Heart left ventricle (tissue), 16 donors: ENCODE results near the gene SPRY2. TPM values are rescaled to one million over a fixed set of nuclear protein-coding genes. Genes with fewer than 3 reads are reported as not detected.

Source experiments
- ATAC-seq, 4 donors: fragments of 200-7000 bp; cut with Tn5 transposase; one replicate each; pipeline ENCODE4 v1.9.1; 2020 to 2022; ENCODE audit warnings: moderate library complexity in 4 of 4, mild to moderate bottlenecking in 3 of 4, moderate number of reproducible peaks in 1 of 4
- DNase-seq, 5 donors: peaks; one replicate each; pipeline ENCODE4 v3.0.0-alpha.2; 2020
- H3K27ac ChIP-seq, 12 donors: fragments of 200-600 bp; sonication (generic) in 4 of 12; one replicate each; pipeline versions ENCODE4 v1.5.0 to v1.8.0; 2016 to 2022; ENCODE audit warnings: mild to moderate bottlenecking in 2 of 12
- H3K27me3 ChIP-seq, 9 donors: fragments of 200-600 bp; sonication (generic) in 2 of 9; one replicate each; pipeline versions ENCODE4 v1.5.1 to v1.8.0; 2016 to 2022; ENCODE audit warnings: mild to moderate bottlenecking in 3 of 9
- H3K36me3 ChIP-seq, 9 donors: fragments of 200-600 bp; sonication (generic) in 2 of 9; one replicate each; pipeline versions ENCODE4 v1.5.0 to v1.8.0; 2018 to 2022; ENCODE audit warnings: mild to moderate bottlenecking in 2 of 9
- H3K4me1 ChIP-seq, 12 donors: fragments of 200-600 bp; sonication (generic) in 4 of 12; one replicate each; pipeline versions ENCODE4 v1.5.0 to v1.8.0; 2016 to 2022; ENCODE audit warnings: mild to moderate bottlenecking in 3 of 12
- H3K4me3 ChIP-seq, 12 donors: fragments of 200-600 bp; sonication (generic) in 4 of 12; one replicate each; pipeline versions ENCODE4 v1.5.0 to v1.8.0; 2017 to 2022; ENCODE audit warnings: mild to moderate bottlenecking in 9 of 12, moderate library complexity in 4 of 12
- H3K9me3 ChIP-seq, 12 donors: fragments of 200-600 bp; sonication (generic) in 4 of 12; one replicate each; pipeline versions ENCODE4 v1.5.0 to v1.8.0; 2016 to 2022; ENCODE audit warnings: mild to moderate bottlenecking in 1 of 12
- POLR2A ChIP-seq, 2 donors: fragments of 450-650 bp; IDR thresholded peaks; one replicate each; pipeline ENCODE4 v1.6.1; 2017; ENCODE audit warnings: antibody characterized with exemption in 2 of 2, mild to moderate bottlenecking in 2 of 2, moderate library complexity in 2 of 2
- WGBS, 4 donors: extraction: QIAGEN DNeasy Blood & Tissue Kit in 2 of 4; methylation state at CpG; one replicate each; pipeline versions ENCODE4 v1.1.5 to v1.1.7; 2013 to 2018; 5-methylcytosine and 5-hydroxymethylcytosine counted together
- intact Hi-C, 10 donors: fragments of 100-400 bp; cut with DNase I; formaldehyde crosslinking; loops; one replicate each; pipeline versions ENCODE4 v1.11.1 to v1.14.2; 2022
- polyA plus RNA-seq, 2 donors: library from polyadenylated mRNA; stranded (reverse); fragments of 200-250 nt; gene quantifications; one replicate each; pipeline ENCODE4 v1.2.3, GENCODE V29; 2013
- total RNA-seq, 9 donors: library from RNA; depleted of rRNA in 2 of 9; stranded (reverse); fragments of >200 nt in 2 of 9; fragmentation: NEBNext Ultra II Directional in 3 of 9; extraction: Animal tissue kit (Norgen Biotek cat#: 25700) in 3 of 9; gene quantifications; one replicate each; pipeline versions ENCODE4 v1.1.0 to v1.2.4, GENCODE V29; 2016 to 2023
- TF ChIP-seq, protein P1 (sequence below), 12 donors: fragments of 200-600 bp; sonication (generic) in 4 of 12; IDR thresholded peaks; one replicate each; pipeline versions ENCODE4 v1.5.0 to v1.8.0; 2018 to 2022; ENCODE audit warnings: antibody characterized with exemption in 12 of 12, mild to moderate bottlenecking in 5 of 12
- donor health status: ischemic (EF 13 %, LVEDD 7.1; RV severe dilation, severe dysfunction).
- donor health status: healthy with polysubstance abuse.
- donor health status: DM: no; HTN: yes; CAD: no.
- donor health status: DM: no; HTN: no; CAD: no.
- donor health status: ischemic (EF 25% LVEDD 6.9; RV normal size, moderate dysfunction).
- donor health status: ischemic (EF 25% LVEDD 5.7; RV mildly dilated, moderate dysfunction).
- donor health status: healthy.
- donor health status: DM: yes; HTN: yes; CAD: no.
- donor health status: ischemic (EF 35%, LVEDD 5.7; RV mildly dilated, moderate dysfunction).
- donor health status: nonischemic (EF 11% LVEDD 7.7; RV severe dilation, severe dysfunction).
- donor health status: DM: yes; HTN: yes; CAD: no.
- donor health status: PGD.
- donor health status: ischemic (EF 29% LVEDD 5.4; RV normal size, mild dysfunction).
- donor health status: nonischemic (EF 23%, LVEDD 6.1; RV moderate dilation, normal function).

SPRY2 gene
- total and polyA plus RNA-seq, 11 donors, result 18.0 to 48.6 (median 31.7) TPM

DNA sequence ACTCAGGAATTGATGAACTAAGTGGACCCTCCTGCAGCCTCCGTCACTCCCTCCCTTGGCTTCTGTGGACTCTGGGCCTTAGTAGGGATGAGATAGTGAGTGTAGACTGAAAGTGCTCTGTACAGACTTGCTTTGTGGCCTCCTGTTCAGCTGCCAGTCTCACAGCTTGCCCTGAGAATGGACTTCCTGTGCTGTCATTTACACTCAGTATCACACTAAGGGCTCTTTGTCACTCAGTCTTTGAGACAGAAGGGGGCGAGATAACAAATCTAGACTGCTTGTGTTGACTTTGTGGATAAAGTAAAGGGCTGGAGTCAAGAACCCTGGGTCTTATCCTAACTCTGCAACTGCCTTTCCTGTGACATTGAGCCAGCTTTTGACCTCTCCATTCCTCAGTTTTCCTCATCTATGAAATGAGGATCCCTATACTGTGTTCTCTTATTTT is 21.0 kb upstream of the SPRY2 start:
- WGBS, 4 donors, result 71 to 74% (median 72%) methylated on average over 2 of the region's 2 CpGs
- no peak for DNase-seq
- intact Hi-C loops, result loop anchor here in 8 of 10 donors (5.0 to 10.0 kb wide), 11 partner anchors 113 to 807 kb away; no protein-coding TSS in a partner anchor
- H3K4me3 ChIP-seq, result no peak overlapping the region
- no peaks in the 10 kb centered on the region for H3K36me3 ChIP-seq
- peak overlapping the region in 11 of 12 donors; percentile 20 to 68 (median 38) for H3K27ac ChIP-seq
- no peaks in the 10 kb centered on the region for H3K27me3 ChIP-seq
- H3K9me3 ChIP-seq, result no peaks in the 10 kb centered on the region
- ATAC-seq, result peak in 3 of 4 donors; percentile 58 to 75 (median 66)
- H3K4me1 ChIP-seq, result peaks cover 0 to 23% (median 8%) of the 10 kb centered on the region in 12 donors
- no peak for TF ChIP-seq POLR2A (IDR thresholded peaks at IDR 0.05)
- TF ChIP-seq, protein P1, sequence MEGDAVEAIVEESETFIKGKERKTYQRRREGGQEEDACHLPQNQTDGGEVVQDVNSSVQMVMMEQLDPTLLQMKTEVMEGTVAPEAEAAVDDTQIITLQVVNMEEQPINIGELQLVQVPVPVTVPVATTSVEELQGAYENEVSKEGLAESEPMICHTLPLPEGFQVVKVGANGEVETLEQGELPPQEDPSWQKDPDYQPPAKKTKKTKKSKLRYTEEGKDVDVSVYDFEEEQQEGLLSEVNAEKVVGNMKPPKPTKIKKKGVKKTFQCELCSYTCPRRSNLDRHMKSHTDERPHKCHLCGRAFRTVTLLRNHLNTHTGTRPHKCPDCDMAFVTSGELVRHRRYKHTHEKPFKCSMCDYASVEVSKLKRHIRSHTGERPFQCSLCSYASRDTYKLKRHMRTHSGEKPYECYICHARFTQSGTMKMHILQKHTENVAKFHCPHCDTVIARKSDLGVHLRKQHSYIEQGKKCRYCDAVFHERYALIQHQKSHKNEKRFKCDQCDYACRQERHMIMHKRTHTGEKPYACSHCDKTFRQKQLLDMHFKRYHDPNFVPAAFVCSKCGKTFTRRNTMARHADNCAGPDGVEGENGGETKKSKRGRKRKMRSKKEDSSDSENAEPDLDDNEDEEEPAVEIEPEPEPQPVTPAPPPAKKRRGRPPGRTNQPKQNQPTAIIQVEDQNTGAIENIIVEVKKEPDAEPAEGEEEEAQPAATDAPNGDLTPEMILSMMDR (IDR thresholded peaks at IDR 0.05), result no peak

DNA sequence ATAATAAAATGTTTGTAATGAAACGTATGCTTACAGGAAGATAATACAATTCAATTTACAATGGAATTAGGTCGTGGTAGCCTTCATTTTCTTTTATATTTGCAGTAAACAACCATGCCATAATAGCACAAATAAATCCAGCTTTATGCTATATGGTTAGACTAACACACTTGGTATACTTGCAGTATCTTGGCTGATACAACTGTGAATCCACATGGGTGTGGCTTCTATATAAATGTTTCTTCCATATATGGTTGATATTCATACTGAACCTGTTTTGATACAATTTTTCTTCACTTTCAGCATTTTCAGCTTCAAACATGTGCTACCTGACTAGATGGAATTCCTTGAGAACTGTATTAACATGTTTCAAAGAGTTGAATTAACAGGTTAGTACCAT is 20.4 kb upstream of the SPRY2 start:
- WGBS, 4 donors, result 87 to 89% (median 88%) methylated on average over 2 of the region's 2 CpGs
- DNase-seq, result no peak
- Histone ChIP-seq H3K4me3 (no peak overlapping the region), H3K27me3 (no peaks in the 10 kb centered on the region), H3K27ac (peak overlapping the region in 9 of 12 donors; percentile 17 to 68 (median 38)), H3K4me1 (peaks cover 0 to 23% (median 8%) of the 10 kb centered on the region in 12 donors), H3K36me3 (no peaks in the 10 kb centered on the region), H3K9me3 (no peaks in the 10 kb centered on the region)
- intact Hi-C loops, result loop anchor here in 8 of 10 donors (5.0 to 10.0 kb wide), 11 partner anchors 114 to 806 kb away; no protein-coding TSS in a partner anchor
- TF ChIP-seq, protein P1 (IDR thresholded peaks at IDR 0.05), result no peak
- TF ChIP-seq POLR2A (IDR thresholded peaks at IDR 0.05), result no peak
- no peak for ATAC-seq

DNA sequence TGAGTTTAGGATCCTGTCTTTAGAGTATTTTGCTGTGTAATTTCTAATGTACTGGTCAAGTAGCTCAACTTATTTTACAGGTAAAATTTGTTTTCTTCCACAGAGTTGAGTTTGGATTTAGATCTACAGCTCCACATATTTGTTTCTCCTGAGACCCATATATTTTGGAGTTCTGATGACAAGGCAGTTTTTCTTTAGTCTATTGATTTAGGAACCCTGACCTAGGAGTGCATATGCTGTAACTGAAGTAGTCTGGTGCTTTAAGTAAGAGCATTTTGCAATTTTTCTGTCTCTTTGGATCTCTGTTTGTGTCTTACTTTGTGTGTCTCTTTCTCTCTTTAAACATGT is 19.5 kb upstream of the SPRY2 start:
- H3K36me3 ChIP-seq, result no peaks in the 10 kb centered on the region
- H3K27ac ChIP-seq, result peak overlapping the region; percentile 5 to 72 (median 38)
- TF ChIP-seq POLR2A (IDR thresholded peaks at IDR 0.05), result no peak
- TF ChIP-seq, protein P1 (IDR thresholded peaks at IDR 0.05), result no peak
- peaks cover 0 to 23% (median 8%) of the 10 kb centered on the region in 12 donors for H3K4me1 ChIP-seq
- no peak for DNase-seq
- peak in 1 of 4 donors; percentile 15 for ATAC-seq
- H3K9me3 ChIP-seq, result no peaks in the 10 kb centered on the region
- intact Hi-C loops, result loop anchor here in 8 of 10 donors (5.0 to 10.0 kb wide), 11 partner anchors 114 to 806 kb away; no protein-coding TSS in a partner anchor
- H3K4me3 ChIP-seq, result no peak overlapping the region
- no peaks in the 10 kb centered on the region for H3K27me3 ChIP-seq

DNA sequence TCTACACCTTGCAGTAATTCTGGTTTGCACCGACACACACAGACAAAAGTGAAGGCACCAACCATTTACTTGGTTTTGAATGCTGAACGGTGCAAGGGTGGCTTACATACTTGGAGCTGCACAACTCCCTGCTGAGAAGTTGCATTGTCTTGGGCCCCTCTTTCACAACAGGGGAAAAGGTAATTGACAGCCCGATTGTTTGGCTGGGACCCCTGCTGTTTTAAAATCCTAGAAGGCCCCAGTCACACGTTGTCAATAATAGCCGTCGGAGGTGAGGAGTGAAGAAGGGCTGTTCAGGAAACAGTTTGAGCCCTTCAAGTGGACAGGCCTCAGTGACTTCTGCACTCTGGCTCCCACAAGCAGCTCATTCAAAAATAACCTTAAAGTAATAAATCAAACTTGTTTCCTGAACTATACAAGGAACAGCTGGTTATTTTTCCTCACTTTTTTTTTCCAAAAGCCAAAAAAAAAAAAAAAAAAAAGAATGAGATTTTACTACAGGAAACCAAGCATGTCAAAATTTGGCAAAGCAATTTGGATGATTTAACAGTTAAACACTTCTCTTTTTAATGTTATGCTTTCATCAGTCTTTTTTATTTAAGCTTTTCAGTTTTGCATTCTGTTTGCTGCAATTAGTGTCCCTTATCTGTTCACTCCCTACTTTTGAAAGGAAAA is 19.0 kb upstream of the SPRY2 start:
- no peak for DNase-seq
- peak; percentile 52 to 82 (median 72) for ATAC-seq
- intact Hi-C loops, result loop anchor here in 8 of 10 donors (5.0 to 10.0 kb wide), 11 partner anchors 115 to 805 kb away; no protein-coding TSS in a partner anchor
- Histone ChIP-seq H3K27me3 (no peaks in the 10 kb centered on the region), H3K4me3 (no peak overlapping the region), H3K36me3 (no peaks in the 10 kb centered on the region), H3K27ac (peak overlapping the region; percentile 5 to 72 (median 48)), H3K4me1 (peaks cover 0 to 23% (median 8%) of the 10 kb centered on the region in 12 donors), H3K9me3 (no peaks in the 10 kb centered on the region)
- TF ChIP-seq, protein P1 (IDR thresholded peaks at IDR 0.05), result no peak
- no peak for TF ChIP-seq POLR2A (IDR thresholded peaks at IDR 0.05)
- 30 to 42% (median 33%) methylated on average over 6 of the region's 6 CpGs for WGBS, 4 donors
